Stimulated activated CD4-positive, alpha-beta T cell treated with anti-CD3 and anti-CD28 coated beads, Interleukin-1b, Interleukin-23, amount 100 ng/mL, for 24 hours (primary cell): ENCODE results near the gene HYLS1.
A peak's percentile ranks its signal among the peaks of the same experiment; 100 is the strongest.

Experiments used
- DNase-seq, 4 experiments: peaks; one replicate each; pipeline ENCODE4 v3.0.0-alpha.2; 2020; ENCODE audit warnings: low read depth in 4 of 4, low spot score in 1 of 4

HYLS1 gene

GRCh38 chr11:125932301-125932700 is 44.8 kb downstream of the HYLS1 start:
- no peak for DNase-seq

GRCh38 chr11:125933030-125933813 is 45.8 kb downstream of the HYLS1 start:
- no peak for DNase-seq

- no peak for DNase-seq
Measured at GRCh38 chr11:125934473-125934872, 47.0 kb downstream of the HYLS1 start.

- DNase-seq = no peak
Measured at GRCh38 chr11:125935056-125935455, 47.6 kb downstream of the HYLS1 start.

- DNase-seq = no peak
Measured at GRCh38 chr11:125935618-125936199, 48.2 kb downstream of the HYLS1 start.

- no peak for DNase-seq
Measured at GRCh38 chr11:125938418-125938817, 51.0 kb downstream of the HYLS1 start.

- no peak for DNase-seq
Measured at GRCh38 chr11:125939081-125939521, 51.6 kb downstream of the HYLS1 start.

- DNase-seq = no peak
Measured at GRCh38 chr11:125940145-125940544, 52.7 kb downstream of the HYLS1 start.

- no peak for DNase-seq
Measured at GRCh38 chr11:125941267-125941618, 53.8 kb downstream of the HYLS1 start.

- DNase-seq = peak; percentile 9 to 36 (median 18)
Measured at GRCh38 chr11:125941619-125942611, 54.4 kb downstream of the HYLS1 start.

GRCh38 chr11:125942771-125943428 is 55.4 kb downstream of the HYLS1 start:
- DNase-seq = no peak

- no peak for DNase-seq
Measured at GRCh38 chr11:125943661-125944349, 56.3 kb downstream of the HYLS1 start.

- DNase-seq = no peak
Measured at GRCh38 chr11:125944350-125945010, 57.0 kb downstream of the HYLS1 start.

- DNase-seq = no peak
Measured at GRCh38 chr11:125945011-125945796, 57.7 kb downstream of the HYLS1 start.

GRCh38 chr11:125945797-125946520 is 58.5 kb downstream of the HYLS1 start, which contains the start of gene VSIG10L2:
VSIG10L2 (plus strand) TSS chr11:125946044; CDS start chr11:125946056, 12 bp downstream.
- DNase-seq = no peak

- DNase-seq = no peak
Measured at GRCh38 chr11:125946712-125947418, 59.4 kb downstream of the HYLS1 start.

GRCh38 chr11:125947419-125948277 is 60.2 kb downstream of the HYLS1 start:
- DNase-seq = no peak
